GM19351 (cell line): Measurements from ENCODE around the gene CDKN2A.
"Not testable (repeated sequence)": the region's sequence is repeated elsewhere in the genome, so short reads cannot be mapped to it uniquely, and the experiment has no call there.

Source experiments
- ATAC-seq: cut with Tn5 transposase; IDR thresholded peaks from one replicate; pipeline ENCODE4 v1.9.1; 2021; ENCODE audit warnings: mild to moderate bottlenecking, moderate library complexity; ENCODE audit not compliant: unreplicated experiment

The CDKN2A gene

DNA sequence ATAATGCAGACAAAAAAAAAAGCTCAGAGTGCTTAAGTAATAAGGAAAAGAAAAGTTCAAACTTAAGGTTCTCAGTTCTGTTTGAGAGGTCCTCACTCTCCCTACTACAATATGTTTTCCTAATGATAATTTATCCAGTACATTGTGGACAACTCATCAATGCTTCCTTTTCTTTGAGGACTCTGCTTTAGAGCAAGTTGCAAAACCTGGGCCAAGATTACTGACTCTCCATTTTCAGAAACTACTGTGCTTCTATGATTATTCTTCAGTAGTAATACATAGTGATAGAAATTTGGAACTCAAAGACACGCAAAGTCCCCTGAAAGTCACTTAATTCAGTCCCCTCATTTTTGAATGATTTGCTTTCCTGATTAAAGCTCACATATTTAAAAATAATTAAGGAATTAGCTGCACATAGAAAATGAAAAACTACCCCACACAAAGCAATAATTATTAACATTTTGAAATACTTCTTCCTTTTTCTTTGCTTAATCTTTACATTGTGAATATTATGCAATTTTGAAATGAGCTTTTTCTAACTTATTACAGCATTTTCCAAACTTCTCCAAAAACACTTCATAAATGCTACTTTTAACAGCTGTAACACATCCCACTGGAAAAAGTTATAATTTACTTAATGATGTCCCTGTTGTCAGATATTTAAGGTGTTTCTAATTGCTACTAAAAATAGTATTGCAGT is 11.2 kb downstream of the CDKN2A start:
- ATAC-seq = no peak

DNA sequence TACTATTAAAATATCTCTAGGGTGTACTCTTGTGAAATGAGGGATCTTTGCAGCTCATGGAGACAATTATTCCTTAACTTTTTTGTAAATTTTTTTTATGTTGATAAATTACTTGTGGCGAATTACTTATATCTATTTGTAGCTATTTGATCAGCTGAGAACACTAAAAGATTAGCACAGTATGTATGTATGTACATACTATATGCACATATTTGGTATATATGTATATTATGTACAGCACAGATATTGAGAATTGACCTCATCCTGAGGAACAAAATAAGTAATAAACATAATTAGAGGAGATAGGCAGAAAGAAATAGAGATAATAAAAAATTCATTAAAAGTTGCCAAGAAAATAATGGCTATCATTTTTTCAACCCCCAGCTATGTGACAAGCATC is 11.8 kb downstream of the CDKN2A start:
- no peak for ATAC-seq

DNA sequence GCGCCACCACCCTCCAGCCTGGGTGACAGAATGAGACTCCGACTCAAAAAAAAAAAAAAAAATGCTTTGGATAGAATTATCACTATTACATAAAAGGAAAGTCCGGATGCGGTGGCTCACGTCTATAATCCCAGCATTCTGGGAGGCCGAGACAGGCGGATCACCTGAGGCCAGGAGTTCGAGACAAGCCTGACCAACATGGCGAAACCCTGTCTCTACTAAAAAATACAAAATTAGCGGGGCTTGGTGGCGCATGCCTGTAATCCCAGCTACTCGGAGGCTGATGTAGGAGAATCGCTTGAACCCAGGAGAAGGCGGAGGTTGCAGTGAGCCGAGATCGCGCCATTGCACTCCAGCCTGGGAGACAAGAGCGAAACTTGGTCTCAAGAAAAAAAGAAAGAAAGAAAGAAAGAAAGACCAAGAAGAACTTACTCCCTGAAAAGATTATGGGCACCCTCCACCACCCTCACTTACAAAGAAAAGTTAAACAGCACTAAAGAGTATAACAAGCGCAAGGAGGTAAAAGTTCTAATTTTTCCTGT is 17.8 kb downstream of the CDKN2A start:
- no peak for ATAC-seq

DNA sequence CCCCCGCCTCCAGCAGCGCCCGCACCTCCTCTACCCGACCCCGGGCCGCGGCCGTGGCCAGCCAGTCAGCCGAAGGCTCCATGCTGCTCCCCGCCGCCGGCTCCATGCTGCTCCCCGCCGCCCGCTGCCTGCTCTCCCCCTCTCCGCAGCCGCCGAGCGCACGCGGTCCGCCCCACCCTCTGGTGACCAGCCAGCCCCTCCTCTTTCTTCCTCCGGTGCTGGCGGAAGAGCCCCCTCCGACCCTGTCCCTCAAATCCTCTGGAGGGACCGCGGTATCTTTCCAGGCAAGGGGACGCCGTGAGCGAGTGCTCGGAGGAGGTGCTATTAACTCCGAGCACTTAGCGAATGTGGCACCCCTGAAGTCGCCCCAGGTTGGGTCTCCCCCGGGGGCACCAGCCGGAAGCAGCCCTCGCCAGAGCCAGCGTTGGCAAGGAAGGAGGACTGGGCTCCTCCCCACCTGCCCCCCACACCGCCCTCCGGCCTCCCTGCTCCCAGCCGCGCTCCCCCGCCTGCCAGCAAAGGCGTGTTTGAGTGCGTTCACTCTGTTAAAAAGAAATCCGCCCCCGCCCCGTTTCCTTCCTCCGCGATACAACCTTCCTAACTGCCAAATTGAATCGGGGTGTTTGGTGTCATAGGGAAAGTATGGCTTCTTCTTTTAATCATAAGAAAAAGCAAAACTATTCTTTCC is 19.3 kb downstream of the CDKN2A start:
- peak; percentile 63 for ATAC-seq

DNA sequence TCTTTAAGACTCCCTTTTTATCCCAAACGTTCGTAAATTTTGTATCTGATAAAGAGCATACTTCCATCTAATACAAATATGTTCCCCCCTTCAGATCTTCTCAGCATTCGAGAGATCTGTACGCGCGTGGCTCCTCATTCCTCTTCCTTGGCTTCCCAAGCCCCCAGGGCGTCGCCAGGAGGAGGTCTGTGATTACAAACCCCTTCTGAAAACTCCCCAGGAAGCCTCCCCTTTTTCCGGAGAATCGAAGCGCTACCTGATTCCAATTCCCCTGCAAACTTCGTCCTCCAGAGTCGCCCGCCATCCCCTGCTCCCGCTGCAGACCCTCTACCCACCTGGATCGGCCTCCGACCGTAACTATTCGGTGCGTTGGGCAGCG is 19.9 kb downstream of the CDKN2A start:
- ATAC-seq = no peak

DNA sequence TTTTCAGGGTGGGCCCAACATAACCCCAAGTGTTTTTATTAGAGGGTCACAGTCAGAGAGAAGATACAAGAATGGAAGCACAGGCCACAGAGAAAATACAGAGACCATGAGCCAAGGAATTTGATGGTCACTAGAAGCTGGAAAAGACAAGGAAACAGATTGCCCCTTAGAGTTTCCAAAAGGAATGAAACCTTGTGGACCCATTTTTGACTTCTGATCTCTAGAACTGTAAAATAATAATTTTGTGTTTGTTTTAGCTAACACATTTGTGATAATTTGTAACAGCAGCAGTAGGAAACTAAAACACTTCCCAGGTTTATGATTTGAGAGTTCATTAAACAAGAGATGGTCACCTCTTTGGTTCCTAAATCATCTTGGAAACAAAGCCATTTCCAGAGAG is 21.8 kb downstream of the CDKN2A start:
- no peak for ATAC-seq

DNA sequence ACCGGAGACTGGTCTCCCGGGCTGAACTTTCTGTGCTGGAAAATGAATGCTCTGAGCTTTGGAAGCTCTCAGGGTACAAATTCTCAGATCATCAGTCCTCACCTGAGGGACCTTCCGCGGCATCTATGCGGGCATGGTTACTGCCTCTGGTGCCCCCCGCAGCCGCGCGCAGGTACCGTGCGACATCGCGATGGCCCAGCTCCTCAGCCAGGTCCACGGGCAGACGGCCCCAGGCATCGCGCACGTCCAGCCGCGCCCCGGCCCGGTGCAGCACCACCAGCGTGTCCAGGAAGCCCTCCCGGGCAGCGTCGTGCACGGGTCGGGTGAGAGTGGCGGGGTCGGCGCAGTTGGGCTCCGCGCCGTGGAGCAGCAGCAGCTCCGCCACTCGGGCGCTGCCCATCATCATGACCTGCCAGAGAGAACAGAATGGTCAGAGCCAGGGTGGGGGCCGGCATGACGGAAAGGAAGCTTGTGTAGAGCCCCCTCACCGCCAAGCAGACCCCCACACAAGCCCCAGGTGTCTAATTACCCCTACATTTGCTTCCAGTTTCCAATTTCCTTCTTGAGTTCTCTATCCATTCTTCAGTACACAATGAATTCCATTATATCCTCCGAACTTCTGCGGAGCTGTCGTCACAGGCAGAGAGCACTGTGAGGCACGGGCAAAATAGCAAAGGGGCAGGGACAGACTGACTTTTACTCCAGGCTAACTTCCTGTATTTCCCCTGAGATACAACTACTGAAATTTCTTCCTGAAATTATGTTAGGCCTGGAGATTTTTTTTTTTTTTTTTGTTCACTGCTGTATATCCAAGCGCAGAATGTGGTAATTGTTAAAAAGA is 23.2 kb downstream of the CDKN2A start:
- no peak for ATAC-seq

DNA sequence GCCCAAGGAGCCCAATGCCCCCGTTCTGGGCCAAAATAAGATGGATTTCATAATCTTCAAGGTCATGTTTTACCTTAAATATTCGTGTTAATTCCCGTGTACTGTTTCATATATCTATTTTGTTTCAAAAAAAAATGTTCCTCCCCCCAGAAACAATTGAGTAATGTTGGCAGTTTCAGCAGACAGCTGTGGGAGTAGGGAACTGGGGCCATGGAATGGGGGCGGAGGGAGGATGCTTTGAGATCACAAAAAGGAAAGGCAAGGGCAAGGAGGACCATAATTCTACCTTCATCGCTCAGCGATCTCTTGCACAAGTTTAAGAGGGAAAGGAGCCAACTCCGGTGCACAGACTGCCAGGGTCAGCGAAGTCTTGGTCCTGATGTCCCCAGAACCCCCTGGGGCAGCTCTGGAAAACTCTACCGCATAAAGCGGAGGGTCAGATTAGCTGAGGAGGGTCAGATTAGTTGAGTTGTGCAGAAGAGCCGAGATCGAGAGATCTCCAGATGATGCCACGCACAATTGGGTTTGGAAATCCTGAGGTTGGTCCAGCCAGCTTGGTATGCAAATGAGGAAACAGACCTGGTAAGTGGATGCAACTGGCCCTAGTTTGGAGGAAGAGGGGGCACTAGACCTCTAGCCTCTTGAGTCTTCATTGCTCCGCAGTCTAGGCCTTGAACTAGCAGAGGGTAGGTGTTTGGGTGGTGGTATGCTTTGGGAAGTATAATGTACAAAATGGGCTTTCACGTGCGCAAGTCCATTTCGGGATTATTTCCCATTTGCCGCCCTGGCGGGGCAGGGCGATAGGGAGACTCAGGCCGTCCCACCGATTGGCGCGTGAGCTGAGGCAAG is 24.0 kb downstream of the CDKN2A start:
- ATAC-seq = no peak

DNA sequence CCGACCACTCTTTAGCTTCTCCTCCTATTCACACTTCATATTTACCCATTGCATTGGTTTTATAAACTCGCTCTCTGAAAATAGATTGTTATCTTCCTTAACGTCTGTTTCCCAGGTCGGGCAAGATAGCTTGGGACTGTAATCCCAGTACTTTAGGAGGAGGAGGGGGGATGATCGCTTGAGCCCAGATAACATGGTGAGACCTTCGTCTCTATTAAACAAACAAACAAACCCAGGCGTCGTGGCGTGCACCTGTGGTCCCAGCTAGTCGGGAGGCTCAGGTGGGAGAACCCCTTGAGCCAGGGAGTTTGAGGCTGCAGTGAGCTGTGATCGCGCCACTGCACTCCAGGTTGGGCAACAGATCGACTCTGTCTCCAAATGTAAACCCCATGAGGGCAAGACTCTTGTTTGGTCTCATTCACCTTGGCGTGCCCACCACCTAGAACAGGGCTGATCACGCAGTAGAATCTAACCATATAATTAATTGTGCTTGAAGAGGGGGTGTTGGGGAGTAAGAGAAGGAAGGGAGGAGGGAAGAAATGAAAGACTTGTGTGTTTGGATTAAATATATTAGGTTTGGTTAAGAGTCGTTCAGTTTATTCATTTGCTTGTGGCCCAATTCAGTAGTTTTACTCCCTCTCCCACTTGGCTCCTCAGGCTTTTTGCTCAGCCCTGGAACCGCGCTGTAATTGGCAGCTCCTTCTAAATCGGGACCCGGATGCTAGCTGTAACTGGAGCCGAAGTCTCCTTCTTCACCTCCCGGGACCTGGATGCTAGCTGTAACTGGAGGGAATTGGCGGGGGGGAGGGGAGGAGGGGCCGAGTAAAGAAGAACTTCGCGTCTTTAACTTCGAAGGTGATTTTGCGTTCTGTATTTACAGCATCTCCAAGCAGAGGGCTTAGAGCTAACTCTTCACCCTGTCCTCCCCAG is 24.9 kb downstream of the CDKN2A start:
- ATAC-seq = no peak

DNA sequence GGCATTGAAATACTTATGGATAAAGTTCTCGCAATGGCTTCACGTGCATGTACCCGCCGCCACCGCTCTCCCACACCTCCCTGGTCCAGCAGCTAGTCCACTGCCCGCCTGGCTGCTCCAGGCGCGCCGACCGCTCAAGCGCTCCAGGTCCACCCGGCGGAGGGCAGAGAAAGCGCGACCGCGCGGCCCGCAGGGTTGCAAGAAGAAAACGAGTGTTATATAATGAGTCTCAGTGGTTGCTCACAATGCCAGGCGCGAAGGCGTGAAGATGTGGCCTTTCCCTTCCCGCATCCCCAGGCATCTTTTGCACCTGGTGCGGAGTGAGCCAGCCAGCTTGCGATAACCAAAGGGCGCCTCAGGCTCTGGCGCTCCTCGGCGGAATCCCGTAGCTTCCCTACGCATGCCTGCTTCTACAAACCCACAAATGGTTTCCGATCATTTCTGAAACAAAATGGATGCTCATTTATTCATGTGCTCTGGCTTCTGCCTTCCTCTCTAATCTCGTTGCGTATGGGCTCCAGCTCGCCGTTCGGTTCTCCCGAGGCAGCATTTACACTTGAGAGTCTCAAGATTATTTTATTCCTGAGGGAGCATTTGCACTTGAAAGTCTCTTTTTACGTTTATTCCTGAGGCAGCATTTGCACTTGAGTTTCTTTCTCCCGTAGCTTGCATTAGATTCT is 25.7 kb downstream of the CDKN2A start:
- ATAC-seq = no peak

DNA sequence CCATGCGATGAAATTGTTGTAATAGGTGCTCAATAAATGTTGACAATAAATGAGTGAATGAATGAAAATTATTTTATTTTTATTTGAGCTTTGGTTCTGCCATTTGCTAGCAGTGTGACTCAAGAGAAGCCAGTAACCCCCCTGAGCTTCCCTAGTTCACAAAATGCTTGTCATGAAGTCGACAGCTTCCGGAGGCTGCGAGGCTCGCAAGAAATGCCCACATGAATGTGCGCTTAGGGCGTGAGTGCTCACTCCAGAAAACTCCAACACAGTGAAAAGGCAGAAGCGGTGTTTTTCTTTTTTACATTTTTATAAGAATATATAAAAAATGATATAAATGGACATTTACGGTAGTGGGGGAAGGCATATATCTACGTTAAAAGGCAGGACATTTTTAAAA is 26.5 kb downstream of the CDKN2A start:
- no peak for ATAC-seq

DNA sequence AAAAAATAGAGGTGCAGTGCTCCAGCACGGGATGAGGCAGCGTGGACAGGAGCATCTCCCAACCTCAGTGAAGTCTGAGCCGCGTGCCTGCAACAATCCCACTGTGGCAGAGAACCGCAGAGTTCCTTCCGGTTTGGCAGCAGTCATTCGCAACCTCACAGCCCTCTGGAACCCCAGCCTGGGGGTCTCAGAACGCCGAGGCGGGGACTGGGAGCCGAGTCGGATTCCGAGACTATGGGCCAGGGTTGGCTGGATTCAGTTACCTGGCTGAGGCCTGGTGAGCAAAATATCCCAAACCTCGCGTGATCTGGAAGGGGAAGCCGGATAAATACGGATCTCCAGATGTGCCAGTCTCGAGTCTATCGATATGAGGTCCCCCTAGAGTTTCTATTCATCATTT is 27.0 kb downstream of the CDKN2A start:
- ATAC-seq = no peak

DNA sequence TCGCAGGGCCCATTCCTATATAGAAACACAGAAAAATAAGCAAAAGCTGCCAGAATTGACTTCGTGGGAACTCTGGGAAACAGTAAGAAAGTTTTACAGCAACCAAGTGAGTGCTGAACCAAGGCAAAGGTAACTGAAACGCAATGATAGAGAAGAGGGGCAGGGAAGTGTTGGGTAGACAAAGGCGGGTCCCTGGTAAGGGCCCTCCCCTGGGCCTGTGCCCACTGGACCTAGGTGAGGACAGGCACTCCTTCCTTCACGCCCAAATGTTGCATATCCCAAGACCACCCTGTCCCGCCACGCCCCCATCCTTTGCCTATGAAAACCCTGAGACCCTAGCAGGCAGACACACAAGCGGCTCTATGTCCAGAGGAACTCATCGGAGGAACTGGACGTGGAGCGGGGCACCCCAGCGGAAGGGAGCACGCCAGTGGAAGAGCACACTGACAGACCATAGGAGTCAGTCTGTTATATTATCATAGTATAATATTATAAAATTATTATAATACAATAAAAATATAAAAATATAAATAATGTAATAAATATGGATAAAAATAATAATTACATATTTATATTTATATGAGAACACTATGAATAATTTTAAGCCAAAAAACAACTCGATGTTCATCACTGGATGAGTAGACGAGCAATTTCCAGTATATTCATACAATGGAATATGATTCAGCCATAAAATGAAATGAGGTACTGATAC is 27.9 kb downstream of the CDKN2A start:
- ATAC-seq = no peak

DNA sequence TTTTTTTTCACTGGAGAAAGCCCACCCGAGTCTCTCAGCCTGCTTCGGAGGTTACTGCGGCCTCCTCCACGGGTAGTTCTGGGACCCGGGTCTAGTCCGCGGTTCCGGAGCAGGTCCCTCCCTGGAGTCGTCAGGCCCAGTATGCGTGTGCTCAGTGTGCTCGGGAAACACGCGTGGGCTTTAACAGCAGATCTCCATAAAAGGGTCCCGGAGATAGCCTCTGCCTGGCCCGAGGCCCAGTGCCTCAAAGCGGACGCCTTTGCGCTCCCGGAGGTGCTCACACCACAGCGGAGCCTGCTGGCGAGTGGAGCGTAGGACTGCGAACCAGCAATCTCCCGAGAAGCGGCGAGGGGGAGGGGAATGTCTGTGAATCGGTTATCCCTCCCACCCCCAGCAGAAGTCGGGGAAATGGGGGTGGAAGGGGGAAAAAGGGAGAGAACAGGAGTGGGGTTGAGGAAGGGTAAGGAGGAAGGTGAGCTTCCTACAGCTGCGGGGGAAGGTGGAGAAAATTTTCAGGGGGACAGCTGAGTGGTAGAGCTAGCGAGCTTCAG is 28.7 kb downstream of the CDKN2A start:
- peak; percentile 84 for ATAC-seq

DNA sequence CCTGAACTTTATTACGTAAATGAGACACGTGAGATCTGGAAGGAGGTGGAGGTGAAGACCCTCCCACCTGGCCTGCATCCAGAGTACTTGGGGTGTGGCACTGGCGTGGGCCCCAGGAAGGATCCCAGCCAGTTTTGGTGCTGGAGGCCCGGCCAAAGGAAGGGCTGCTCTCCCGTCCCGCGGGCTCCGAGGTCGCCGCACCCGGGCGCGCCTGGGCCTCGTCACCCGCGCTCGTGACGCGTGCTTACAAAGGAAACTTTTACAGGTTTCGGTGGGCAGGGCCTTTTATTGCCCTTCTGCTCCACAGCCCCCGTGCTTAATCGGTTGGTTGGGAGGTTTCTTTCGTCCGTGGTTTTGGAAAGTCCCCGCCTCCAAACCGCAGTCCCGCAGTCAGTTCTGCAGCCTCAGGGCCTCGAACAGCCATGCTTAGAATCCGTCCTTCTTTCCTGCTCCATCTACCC is 29.2 kb downstream of the CDKN2A start:
- ATAC-seq = peak; percentile 69

DNA sequence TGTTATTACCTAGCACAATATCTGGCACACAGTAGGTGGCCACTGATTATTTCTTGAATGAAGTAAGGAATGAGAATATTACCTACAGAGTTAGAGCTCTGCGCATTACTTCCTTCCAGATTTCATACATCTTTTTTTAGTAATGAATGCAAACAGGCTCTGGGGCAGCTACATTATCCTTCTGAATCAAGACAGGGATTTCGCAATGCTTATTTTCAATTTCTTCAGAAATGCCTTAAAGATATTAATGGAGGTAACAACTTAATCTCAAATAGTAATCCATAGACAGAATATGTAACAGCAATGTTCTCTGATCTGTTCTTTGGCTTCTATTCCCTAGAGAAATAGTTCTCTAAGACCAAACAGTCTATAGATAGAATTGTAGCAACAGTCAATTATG is 32.6 kb downstream of the CDKN2A start:
- no peak for ATAC-seq

DNA sequence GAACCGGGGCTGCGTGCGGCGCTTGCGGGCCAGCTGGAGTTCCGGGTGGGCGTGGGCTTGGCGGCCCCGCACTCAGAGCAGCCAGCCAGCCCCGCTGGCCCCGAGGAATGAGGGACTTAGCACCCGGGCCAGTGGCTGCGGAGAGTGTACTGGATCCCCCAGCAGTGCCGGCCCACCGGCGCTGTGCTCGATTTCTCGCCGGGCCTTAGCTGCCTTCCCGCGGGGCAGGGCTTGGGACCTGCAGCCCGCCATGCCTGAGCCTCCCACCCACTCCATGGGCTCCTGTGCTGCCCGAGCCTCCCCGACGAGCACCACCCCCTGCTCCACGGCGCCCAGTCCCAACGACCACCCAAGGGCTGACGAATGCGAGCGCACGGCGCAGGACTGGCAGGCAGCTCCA is 34.9 kb downstream of the CDKN2A start:
- not testable (repeated sequence) for ATAC-seq

DNA sequence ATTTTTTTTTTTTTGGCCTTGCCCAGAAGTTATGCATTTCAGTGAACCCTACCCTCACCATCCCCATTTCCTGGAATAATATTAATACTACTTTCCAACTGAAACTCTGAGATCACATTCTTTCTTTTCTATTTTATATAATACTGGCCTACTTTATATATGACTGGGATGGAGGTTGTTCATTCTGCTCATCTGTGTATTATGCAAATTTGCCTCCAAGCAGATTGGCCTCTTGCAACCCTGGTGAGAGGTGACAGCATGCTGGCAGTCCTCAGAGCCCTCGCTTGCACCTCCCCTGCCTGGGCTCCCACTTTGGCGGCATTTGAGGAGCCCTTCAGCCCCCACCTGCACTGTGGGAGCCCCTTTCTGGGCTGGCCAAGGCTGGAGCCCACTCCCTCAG is 35.4 kb downstream of the CDKN2A start:
- ATAC-seq = no peak
